HG02571 (cell line): ENCODE data around the gene ODC1.
A peak's percentile ranks its signal among the peaks of the same experiment; 100 is the strongest.
"Not testable (repeated sequence)": the region's sequence is repeated elsewhere in the genome, so short reads cannot be mapped to it uniquely, and the experiment has no call there.

Source experiments
- ATAC-seq: cut with Tn5 transposase; IDR thresholded peaks from one replicate; pipeline ENCODE4 v1.9.1; 2021; ENCODE audit warnings: mild to moderate bottlenecking, moderate library complexity; ENCODE audit not compliant: unreplicated experiment

The ODC1 gene

DNA sequence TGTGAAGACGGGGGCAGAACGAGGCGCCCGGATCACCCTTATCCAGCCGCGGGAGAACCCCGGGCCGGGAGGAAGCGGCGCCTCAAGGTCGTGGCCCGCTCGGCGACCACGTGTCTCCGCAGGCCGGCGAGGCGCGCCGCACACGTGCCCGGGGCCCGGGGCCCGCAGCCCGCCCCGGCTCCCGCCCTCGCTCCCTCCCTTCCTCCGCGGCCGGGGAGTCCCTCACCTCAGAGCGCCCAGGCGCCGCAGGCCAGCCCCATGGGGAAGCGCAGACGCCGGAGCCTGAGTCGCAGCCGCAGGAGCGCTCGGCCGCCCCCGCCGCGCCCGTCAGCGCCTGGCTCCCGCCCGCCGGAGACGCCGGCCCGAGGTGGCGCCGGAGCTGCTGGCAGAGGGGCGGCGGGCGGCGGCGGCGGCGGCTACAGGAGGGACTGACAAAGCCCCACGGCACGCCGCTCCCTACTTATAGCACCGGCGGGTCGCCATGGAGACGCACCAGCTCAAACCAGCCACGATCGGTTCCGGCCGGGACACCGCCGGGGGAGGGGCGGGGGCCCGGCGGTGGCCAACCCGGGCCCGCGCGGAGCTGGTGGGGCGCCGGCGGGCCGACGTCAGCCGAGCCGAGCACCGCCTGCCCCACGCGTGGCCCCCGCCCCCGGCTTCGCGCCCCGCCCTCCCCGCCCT lies at the start of gene ODC1:
Gene ODC1, minus strand, starts transcription at position 433 of the 681 bp plus-strand sequence. CDS start 3,295 bp downstream, outside the sequence.
- peak; percentile 66 for ATAC-seq

DNA sequence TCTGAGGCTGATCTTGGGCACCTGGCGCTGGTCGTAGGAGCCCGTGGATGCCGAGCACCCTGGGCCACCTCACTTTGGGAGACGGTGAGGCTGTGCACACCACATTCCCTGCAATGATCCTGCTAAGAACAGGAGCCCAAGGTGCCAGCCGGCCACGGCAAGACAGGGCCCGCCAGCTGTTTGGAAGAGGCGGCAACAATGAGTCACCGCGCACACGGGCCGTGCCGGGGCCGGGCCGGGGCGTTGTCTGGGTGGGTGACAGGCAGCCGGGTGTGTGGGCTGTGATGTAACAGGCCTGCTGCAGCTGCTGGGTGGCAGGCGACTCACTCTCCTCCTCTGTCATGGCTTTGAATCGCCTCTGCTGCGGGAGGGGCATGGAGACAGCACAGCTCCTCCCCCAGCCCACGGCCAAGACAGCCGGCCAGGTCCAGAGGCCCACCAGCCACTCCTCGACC lies 49.7 kb upstream of the ODC1 start:
- ATAC-seq = no peak

DNA sequence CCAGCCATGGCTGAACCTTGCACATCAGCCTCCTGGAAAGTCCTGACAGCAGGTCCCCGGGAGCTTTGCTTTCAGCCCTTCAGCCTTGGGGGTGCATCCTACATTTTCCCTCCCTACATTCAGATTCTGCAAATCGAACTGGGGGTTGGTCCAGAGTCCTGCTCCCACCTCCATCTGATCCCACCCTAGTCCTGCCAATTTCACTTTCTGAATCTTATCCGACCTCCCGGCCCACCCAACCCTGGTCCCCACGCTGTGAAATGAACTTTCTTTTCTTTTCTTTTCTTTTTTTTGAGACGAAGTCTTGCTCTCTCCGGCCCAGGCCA lies 47.8 kb upstream of the ODC1 start:
- no peak for ATAC-seq

DNA sequence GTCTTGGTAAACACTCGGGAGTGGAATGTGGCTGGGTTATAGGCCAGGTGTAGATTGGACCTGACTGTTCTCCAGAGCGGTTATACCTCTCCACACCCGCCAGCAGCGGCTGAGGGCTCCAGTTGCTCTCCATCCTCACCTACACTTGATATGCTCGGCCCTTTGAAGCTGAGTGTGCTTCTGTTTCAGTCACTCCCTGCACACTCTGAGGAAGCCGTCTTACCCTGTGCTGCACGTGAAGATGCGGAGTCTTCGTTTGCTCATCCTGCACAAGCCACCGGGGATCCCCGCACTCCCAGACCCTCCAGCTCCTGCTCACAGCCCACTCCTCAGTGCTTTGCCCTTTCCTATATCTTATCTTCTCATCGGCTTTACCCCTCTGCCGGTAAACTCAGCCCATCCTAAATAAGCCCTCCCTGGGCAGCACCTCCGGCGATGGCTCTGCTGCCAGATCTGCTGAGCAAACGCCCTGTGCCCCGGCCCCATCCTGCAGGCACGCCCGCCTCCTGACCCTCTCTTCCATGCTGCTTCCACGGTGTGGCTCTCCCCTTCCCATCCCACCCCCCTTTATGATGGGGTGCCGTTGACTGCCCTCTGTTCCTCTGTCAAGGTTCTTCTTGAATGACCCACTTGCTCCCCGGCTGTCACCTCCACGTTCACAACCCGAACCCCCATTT lies 47.3 kb upstream of the ODC1 start:
- no peak for ATAC-seq

GRCh38 chr2:10494351-10495066 lies 46.4 kb upstream of the ODC1 start:
- no peak for ATAC-seq

GRCh38 chr2:10493634-10494281 lies 45.6 kb upstream of the ODC1 start:
- ATAC-seq = peak; percentile 81

DNA sequence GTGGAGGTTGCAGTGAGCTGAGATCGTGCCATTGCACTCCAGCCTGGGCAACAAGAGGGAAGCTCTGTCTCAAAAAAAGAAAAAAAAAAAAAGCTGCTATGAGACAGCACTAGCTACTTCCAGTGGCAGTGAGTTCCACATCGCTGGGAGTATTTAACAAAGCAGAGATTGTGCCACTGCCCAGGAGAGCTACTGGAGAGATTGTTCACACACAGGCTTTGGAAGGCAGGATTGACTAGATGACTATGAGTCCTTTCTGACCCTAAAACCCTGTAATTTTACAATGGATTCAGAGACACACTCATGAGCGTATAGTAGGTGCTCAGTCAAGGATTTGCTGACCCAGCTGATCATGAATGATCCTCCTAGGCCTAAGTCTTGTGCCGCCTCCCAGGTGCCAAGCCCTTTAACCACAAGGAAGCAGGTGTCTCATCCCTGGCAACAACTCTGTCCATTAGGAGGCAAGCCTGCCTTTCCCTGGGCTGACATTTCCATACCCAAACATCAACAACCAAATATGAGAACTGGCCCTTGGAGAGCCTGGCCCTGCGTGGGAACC lies 45.0 kb upstream of the ODC1 start:
- ATAC-seq = no peak

DNA sequence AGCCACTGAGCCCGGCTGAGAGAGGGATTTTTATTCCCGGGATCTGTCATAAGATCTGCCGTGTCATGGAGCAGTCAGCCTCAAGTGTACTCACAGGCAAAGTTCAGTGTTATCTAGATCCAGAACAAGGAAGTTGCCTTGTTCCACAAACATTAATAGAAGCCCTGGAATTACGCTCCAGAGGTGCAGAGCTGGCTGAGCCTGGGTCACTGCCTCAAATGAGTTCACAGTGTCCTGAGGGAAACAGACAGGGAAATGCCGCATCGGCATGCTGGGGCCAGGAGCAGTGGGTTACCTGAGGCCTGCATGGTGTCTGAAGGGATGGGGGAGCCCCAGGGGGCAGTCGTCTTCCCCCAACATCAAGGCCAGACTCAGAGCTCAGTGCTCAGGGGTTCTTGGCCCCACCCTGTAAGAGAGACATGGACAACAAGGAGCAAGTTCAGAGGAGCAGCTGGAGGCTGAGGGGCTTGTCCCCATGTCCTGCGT lies 42.7 kb upstream of the ODC1 start:
- no peak for ATAC-seq

DNA sequence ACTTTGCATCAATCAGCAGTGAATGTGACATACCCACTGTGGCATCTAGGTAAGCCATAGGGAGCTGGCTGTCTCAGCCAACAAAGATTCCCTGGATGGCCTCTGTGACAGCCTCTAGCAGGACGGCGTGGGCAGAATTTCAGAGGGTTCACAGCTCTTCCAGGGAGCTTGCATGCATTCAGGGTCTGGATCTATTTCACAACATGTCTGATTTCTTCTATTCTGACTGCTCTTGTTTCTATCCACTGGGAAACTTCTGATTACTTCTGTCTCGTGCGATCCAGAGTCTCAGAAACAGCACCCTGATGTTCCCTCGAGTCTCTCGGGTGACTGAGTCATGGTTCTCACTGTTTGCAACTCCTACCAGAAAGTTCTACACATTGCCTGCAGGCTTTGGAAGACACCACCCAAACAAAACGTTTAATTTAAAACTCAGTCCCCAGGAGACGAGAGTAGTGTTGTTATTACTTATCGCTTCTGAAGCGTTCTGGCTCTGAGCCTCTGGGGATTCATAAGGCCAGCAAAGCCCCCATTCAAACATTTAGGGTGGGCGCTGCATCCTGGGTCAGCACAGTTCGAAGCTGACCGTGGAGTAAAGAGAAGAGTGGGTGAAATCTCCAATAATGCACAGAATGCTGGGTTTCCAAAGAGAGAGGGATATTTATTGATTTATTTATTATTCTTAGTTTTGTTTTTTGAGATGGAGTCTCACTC lies 41.9 kb upstream of the ODC1 start:
- no peak for ATAC-seq

GRCh38 chr2:10488142-10488541 lies 40.0 kb upstream of the ODC1 start:
- ATAC-seq = not testable (repeated sequence)

- ATAC-seq = not testable (repeated sequence)
Measured at GRCh38 chr2:10487741-10488104, 39.6 kb upstream of the ODC1 start.

DNA sequence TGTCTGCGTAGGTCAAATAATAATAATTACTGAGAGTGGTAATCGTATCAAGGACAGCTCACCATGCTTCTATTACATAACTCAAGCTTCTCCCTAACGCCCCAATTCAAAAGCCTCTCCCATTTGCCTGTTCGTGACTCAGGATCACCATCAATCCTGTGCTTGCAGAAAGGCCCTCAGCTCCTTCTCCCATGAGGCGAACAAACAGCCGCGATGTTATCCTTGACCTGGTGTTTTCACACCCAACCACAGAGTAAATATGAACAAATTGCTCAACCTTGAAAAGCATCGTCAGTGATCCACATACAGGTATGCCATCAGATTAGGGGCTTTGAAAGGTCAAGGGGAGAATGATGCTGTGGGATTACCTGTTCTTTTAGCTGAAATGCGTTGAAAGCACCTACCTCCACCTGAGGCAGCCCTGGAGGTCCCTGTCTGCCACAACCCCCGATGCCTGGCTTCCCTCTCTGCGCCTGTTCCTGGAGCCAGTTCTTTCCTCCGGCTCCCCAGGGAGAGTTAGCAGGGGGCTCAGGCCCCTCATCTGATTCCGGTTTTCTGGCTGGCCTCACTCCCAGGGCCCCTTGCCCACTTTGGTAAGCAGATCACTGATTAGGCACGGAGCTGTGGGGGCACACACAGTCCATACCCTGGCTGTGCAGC lies 39.1 kb upstream of the ODC1 start:
- no peak for ATAC-seq

- ATAC-seq = no peak
Measured at GRCh38 chr2:10486601-10487079, 38.5 kb upstream of the ODC1 start.

DNA sequence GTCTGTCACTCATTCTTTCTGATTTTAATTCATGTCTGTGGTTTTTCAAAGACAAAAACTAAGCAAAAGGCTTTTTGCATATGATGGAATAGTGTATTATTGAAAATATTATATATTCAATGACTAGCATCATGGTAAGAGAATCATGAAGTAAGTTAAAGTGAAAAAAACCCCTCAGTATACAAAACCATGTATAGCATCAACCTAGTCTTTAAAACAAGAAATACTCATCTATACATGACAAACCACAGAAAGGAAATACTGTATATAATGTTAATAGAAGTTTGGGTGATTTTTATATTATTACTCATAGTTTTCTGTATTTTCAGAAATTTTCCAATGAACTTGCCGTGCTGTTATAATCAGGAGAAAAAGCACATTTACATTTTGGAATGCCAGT lies 38.0 kb upstream of the ODC1 start:
- no peak for ATAC-seq

- ATAC-seq = no peak
Measured at GRCh38 chr2:10482913-10483312, 34.8 kb upstream of the ODC1 start.

DNA sequence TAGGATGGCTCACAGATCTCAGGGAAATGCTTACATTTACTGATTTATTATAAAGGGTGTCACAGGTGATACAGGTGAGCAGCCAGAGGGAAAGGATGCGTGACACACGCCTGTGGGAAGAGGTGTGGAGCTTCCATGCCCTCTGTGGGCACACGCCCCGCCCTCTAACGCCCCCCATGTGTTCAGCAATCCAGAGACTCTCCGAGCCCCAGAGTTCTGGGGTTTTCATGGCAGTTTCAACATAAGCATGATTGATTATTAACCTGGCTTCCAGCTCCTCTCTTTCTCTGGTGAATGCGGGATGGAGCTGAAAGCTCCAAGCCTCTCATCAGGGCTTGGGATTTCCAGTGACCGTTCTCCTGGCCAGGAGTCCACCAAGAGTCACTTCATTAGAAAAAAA lies 34.3 kb upstream of the ODC1 start:
- ATAC-seq = no peak

- ATAC-seq = no peak
Measured at GRCh38 chr2:10481666-10482157, 33.6 kb upstream of the ODC1 start.

DNA sequence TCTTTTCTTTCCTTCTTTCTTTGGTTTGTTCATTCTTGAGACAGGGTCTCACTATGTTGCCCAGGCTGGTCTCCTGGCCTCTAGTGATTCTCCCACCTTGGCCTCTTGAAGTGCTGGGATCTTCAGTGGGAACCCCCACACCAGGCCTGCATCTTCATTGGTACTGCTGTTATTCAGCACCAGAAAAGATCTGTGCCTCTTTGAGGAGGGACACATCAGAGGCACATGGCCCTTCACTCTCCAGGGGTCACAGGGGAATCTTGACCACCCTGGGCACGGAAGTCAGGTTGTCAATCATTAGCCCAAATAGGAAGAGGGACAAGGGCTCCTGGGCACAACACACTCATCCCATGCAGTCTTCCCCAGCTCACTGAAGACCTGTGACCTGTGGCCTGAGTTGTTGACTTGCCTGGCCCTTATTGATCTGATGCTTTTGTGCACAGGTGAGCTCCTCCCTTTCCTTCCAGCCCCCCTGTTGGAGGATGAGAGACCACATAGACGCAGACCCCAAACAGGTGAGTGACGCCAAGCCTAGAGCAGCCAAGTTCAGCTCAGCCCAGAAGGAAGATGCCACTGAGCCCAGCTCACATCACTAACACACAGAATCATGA lies 33.0 kb upstream of the ODC1 start:
- no peak for ATAC-seq

GRCh38 chr2:10480359-10480949 lies 32.3 kb upstream of the ODC1 start:
- no peak for ATAC-seq
